Keratinocyte (primary cell): ENCODE results near the gene NUDT2.

Experiments
- EZH2 ChIP-seq: IDR thresholded peaks from one replicate; pipeline ENCODE4 v1.6.1; 2012; ENCODE audit warnings: inconsistent platforms, mild to moderate bottlenecking, low read length, moderate library complexity
- TF ChIP-seq, protein P1 (sequence below), 3 experiments: IDR thresholded peaks in 1 of 3; conservative IDR thresholded peaks in 1 of 3; optimal IDR thresholded peaks in 1 of 3; 2 replicates in 2 of 3; 3 replicates in 1 of 3; pipeline versions ENCODE3 to v1.5.1; 2011; ENCODE audit warnings: low read length in 3 of 3, mild to moderate bottlenecking in 3 of 3, moderate library complexity in 2 of 3, control low read depth in 1 of 3, inconsistent platforms in 1 of 3; ENCODE audit not compliant: insufficient read depth in 2 of 3; ENCODE audit errors: extremely low read depth in 1 of 3

DNA sequence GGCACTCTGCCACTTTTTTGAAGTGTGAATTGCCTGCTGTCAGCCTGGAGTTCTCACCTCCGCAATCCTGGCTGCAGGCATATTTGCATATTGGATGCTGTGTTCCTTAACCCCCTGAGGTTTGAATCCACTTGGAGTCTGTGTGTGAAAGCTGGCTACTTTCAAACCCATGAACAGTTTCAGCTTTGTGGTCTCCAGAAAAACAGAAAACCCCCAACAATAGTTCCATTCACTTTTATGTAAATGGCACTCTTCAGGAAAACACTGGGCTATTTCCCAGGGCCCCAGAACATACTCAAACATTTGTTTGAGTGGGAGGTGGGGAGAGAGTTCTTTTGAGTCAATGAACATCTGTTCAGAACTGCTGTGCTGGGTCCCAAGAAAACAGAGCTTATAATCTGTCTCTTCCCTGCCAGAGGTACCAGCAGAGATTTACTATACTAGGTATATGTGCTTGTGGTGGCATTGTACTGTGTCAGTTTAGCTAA lies 5.0 kb downstream of the NUDT2 start:
- TF ChIP-seq, protein P1, sequence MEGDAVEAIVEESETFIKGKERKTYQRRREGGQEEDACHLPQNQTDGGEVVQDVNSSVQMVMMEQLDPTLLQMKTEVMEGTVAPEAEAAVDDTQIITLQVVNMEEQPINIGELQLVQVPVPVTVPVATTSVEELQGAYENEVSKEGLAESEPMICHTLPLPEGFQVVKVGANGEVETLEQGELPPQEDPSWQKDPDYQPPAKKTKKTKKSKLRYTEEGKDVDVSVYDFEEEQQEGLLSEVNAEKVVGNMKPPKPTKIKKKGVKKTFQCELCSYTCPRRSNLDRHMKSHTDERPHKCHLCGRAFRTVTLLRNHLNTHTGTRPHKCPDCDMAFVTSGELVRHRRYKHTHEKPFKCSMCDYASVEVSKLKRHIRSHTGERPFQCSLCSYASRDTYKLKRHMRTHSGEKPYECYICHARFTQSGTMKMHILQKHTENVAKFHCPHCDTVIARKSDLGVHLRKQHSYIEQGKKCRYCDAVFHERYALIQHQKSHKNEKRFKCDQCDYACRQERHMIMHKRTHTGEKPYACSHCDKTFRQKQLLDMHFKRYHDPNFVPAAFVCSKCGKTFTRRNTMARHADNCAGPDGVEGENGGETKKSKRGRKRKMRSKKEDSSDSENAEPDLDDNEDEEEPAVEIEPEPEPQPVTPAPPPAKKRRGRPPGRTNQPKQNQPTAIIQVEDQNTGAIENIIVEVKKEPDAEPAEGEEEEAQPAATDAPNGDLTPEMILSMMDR (optimal IDR thresholded peaks at IDR 0.05 in 1 of 3, IDR thresholded peaks at IDR 0.05 in 1 of 3, conservative IDR thresholded peaks at IDR 0.05 in 1 of 3; ENCODE audit: extremely low read depth in 1 of 3, insufficient read depth in 2 of 3, low read length in 3 of 3) = no peak
- no peak for TF ChIP-seq EZH2
